Peyer's patch (tissue), 4 donors: ENCODE results near the gene HCFC1.

Experiments
- POLR2A ChIP-seq, 2 donors: fragments of 450-650 bp; IDR thresholded peaks; one replicate each; pipeline ENCODE4 v1.5.1; 2017; ENCODE audit warnings: antibody characterized with exemption in 2 of 2, mild to moderate bottlenecking in 2 of 2, moderate library complexity in 2 of 2
- TF ChIP-seq, protein P1 (sequence below), 6 experiments: fragments of 450-650 bp in 4 of 6; fragments of 200-600 bp in 2 of 6; sonication (generic) in 1 of 6; IDR thresholded peaks; one replicate each; pipeline ENCODE4 v1.5.1; 2017 to 2019; ENCODE audit warnings: antibody characterized with exemption in 6 of 6, mild to moderate bottlenecking in 3 of 6, moderate library complexity in 1 of 6

DNA sequence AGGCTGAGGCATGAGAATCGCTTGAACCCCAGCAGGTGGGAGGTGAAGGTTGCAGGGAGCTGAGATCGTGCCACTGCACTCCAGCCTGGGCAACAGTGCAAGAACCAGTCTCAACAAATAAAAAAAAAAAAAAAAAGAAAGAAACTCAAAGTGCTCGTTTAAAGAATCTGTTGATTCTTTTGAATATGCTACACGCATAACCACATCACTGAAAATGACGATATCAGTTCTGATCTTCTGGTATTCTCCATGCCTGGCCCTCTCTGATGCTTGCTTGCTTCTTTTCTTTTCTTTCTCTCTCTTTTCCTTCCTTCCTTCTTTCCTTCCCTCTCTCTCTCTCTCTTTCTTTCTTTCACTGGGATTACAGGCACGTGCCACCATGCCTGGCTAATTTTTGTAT, 59.8 kb downstream of the HCFC1 start:
- TF ChIP-seq, protein P1, sequence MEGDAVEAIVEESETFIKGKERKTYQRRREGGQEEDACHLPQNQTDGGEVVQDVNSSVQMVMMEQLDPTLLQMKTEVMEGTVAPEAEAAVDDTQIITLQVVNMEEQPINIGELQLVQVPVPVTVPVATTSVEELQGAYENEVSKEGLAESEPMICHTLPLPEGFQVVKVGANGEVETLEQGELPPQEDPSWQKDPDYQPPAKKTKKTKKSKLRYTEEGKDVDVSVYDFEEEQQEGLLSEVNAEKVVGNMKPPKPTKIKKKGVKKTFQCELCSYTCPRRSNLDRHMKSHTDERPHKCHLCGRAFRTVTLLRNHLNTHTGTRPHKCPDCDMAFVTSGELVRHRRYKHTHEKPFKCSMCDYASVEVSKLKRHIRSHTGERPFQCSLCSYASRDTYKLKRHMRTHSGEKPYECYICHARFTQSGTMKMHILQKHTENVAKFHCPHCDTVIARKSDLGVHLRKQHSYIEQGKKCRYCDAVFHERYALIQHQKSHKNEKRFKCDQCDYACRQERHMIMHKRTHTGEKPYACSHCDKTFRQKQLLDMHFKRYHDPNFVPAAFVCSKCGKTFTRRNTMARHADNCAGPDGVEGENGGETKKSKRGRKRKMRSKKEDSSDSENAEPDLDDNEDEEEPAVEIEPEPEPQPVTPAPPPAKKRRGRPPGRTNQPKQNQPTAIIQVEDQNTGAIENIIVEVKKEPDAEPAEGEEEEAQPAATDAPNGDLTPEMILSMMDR (IDR thresholded peaks at IDR 0.05), result no peak
- TF ChIP-seq POLR2A (IDR thresholded peaks at IDR 0.05), result no peak
